ENCODE data around the gene ADAM19. TPM values are rescaled to one million over a fixed set of nuclear protein-coding genes. Genes with fewer than 3 reads are reported as not detected.

Gene ADAM19
- total RNA-seq, 1 donor from 2014 or later: 176 TPM

- peaks cover 49% of the 10 kb centered on the region for H3K36me3 Mint-ChIP-seq (ENCODE audit: low read depth, unreplicated experiment)
- H3K4me1 Mint-ChIP-seq (ENCODE audit: unreplicated experiment): peaks cover 17% of the 10 kb centered on the region
- H3K27me3 Mint-ChIP-seq (ENCODE audit: unreplicated experiment): peaks cover 2% of the 10 kb centered on the region
- TF ChIP-seq CTCF (IDR thresholded peaks at IDR 0.05; ENCODE audit: unreplicated experiment): peak; percentile 21
- H3K4me3 Mint-ChIP-seq (ENCODE audit: unreplicated experiment): peak overlapping the region; percentile 24
- no peaks in the 10 kb centered on the region for H3K9me3 Mint-ChIP-seq (ENCODE audit: unreplicated experiment)
- no peak for DNase-seq (ENCODE audit: low spot score)
- no peak overlapping the region for H3K27ac Mint-ChIP-seq (ENCODE audit: unreplicated experiment)
Measured at GRCh38 chr5:157473383-157474320, 101.9 kb downstream of the ADAM19 start.

DNA sequence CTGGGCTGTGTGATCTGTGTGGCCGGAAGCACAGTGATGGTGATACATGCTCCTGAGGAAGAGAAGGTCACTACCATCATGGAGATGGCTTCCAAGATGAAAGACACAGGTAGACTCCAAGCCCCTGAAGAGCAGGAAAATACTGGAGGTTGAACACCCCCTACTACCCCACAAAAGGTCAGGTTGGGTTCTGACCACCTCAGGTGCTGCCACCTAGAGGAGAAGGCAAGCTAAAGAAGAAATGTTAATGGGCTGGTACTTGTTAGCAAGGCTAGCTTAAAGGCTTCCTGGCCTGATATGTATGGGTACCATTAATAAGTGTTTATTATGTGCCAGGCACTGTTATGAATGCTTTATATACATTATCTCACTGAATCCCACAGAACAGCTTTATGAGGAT, 103.9 kb downstream of the ADAM19 start:
- Mint-ChIP-seq H3K27me3 (ENCODE audit: unreplicated experiment) (peaks cover 2% of the 10 kb centered on the region), H3K9me3 (ENCODE audit: unreplicated experiment) (no peaks in the 10 kb centered on the region), H3K27ac (ENCODE audit: unreplicated experiment) (no peak overlapping the region), H3K36me3 (ENCODE audit: low read depth, unreplicated experiment) (peaks cover 41% of the 10 kb centered on the region), H3K4me3 (ENCODE audit: unreplicated experiment) (no peak overlapping the region), H3K4me1 (ENCODE audit: unreplicated experiment) (peaks cover 12% of the 10 kb centered on the region)
- peak; percentile 58 for TF ChIP-seq CTCF (IDR thresholded peaks at IDR 0.05; ENCODE audit: unreplicated experiment)
- DNase-seq (ENCODE audit: low spot score): peak; percentile 24

DNA sequence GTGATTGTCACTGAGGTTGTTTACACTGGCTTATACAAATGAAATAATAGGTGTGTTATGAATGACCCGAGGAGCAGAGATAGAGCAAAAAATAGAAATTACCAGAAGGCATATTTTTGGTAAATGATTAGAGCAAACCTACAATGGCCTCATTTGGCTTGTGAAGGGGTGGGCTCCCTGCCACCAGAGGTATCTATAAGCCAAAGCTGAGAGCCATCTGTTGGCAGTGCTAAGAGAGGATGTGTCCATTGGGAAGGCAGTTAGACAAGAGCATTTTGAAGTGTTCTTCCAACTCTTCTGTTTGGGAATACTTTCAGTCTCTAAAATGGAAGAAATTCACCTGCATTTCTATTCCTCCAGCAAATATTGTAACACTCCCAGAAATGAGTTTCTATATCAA, 104.9 kb downstream of the ADAM19 start:
- Mint-ChIP-seq H3K9me3 (ENCODE audit: unreplicated experiment) (no peaks in the 10 kb centered on the region), H3K36me3 (ENCODE audit: low read depth, unreplicated experiment) (peaks cover 45% of the 10 kb centered on the region), H3K4me3 (ENCODE audit: unreplicated experiment) (no peak overlapping the region), H3K27me3 (ENCODE audit: unreplicated experiment) (peaks cover 1% of the 10 kb centered on the region), H3K27ac (ENCODE audit: unreplicated experiment) (no peak overlapping the region), H3K4me1 (ENCODE audit: unreplicated experiment) (peaks cover 20% of the 10 kb centered on the region)
- no peak for TF ChIP-seq CTCF (IDR thresholded peaks at IDR 0.05; ENCODE audit: unreplicated experiment)
- DNase-seq (ENCODE audit: low spot score): no peak

DNA sequence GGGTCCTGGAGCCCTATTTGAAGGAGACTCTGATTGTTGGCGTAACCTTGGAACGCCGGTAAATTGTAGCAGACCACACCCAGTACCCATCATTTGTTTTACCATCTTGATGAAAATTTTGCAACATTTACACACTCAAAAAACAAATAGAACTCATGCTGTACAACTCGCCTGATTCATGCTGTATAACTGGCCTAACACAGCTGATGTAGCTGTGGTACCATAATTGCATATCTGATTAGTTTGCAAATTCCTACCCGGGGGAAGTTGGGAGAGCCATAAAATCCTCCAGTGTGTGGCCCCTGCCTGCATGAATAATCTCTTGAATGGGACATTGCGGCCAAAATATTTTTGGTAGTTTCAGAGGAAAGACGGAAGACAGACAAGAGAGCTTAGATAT, 105.9 kb downstream of the ADAM19 start:
- H3K9me3 Mint-ChIP-seq (ENCODE audit: unreplicated experiment): no peaks in the 10 kb centered on the region
- TF ChIP-seq CTCF (IDR thresholded peaks at IDR 0.05; ENCODE audit: unreplicated experiment): no peak
- H3K27ac Mint-ChIP-seq (ENCODE audit: unreplicated experiment): no peak overlapping the region
- H3K4me3 Mint-ChIP-seq (ENCODE audit: unreplicated experiment): no peak overlapping the region
- DNase-seq (ENCODE audit: low spot score): no peak
- peaks cover 20% of the 10 kb centered on the region for H3K4me1 Mint-ChIP-seq (ENCODE audit: unreplicated experiment)
- no peaks in the 10 kb centered on the region for H3K27me3 Mint-ChIP-seq (ENCODE audit: unreplicated experiment)
- H3K36me3 Mint-ChIP-seq (ENCODE audit: low read depth, unreplicated experiment): peaks cover 41% of the 10 kb centered on the region

DNA sequence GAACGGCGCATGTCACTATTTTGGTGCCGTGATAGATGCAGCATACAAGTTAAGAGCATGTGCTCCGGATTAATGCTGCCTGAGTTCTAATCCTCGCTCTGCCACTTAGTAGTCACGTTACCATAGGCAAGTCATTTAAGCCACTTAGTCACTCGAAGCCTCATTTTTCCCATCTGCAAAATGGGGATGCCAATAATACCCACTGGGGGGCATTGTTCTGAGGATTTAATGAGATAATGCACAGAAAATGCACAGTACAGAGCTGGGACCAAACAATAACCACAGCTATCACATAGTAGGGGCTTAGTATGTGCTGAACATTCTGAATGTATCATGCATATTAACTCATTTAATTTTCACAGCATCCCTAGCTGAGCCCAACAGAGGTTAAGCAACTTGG, 106.5 kb downstream of the ADAM19 start:
- Mint-ChIP-seq H3K9me3 (ENCODE audit: unreplicated experiment) (no peaks in the 10 kb centered on the region), H3K27ac (ENCODE audit: unreplicated experiment) (no peak overlapping the region), H3K27me3 (ENCODE audit: unreplicated experiment) (no peaks in the 10 kb centered on the region), H3K4me3 (ENCODE audit: unreplicated experiment) (no peak overlapping the region), H3K4me1 (ENCODE audit: unreplicated experiment) (peaks cover 19% of the 10 kb centered on the region), H3K36me3 (ENCODE audit: low read depth, unreplicated experiment) (peaks cover 35% of the 10 kb centered on the region)
- DNase-seq (ENCODE audit: low spot score): no peak
- TF ChIP-seq CTCF (IDR thresholded peaks at IDR 0.05; ENCODE audit: unreplicated experiment): no peak
